ENCODE measurements around the gene CENPB.

- no peak for TF ChIP-seq CTCF (IDR thresholded peaks at IDR 0.05)
- no peak for TF ChIP-seq ZFX (IDR thresholded peaks at IDR 0.05; ENCODE audit: borderline replicate concordance)
These were observed 31.3 kb downstream of the CENPB start for GRCh38 chr20:3755269-3755668.
